Body of pancreas (tissue), 4 donors: ENCODE data around the gene HPS3. TPM values are rescaled to one million over a fixed set of nuclear protein-coding genes. Genes with fewer than 3 reads are reported as not detected.

Source experiments
- ATAC-seq: fragments of 150-250 bp; one replicate; pipeline ENCODE4 v1.9.1; 2016
- DNase-seq, 4 donors: peaks; one replicate each; pipeline ENCODE4 v3.0.0-alpha.2; 2019
- H3K27ac ChIP-seq, 4 donors: fragments of 200-600 bp; sonication (generic); 1 replicate in 3 of 4; 2 replicates in 1 of 4; pipeline versions ENCODE4 v1.5.1 to v1.6.1; 2016 to 2019; ENCODE audit warnings: mild to moderate bottlenecking in 1 of 4, mixed read lengths in 1 of 4, moderate library complexity in 1 of 4
- H3K27me3 ChIP-seq, 2 donors: fragments of 200-600 bp; sonication (generic); one replicate each; pipeline ENCODE4 v1.6.0; 2016; ENCODE audit warnings: mild to moderate bottlenecking in 1 of 2
- H3K36me3 ChIP-seq, 2 donors: fragments of 200-600 bp; sonication (generic); replicated peaks in 1 of 2; 2 replicates each; pipeline ENCODE4 v1.5.1; 2016; ENCODE audit warnings: low read depth in 2 of 2; ENCODE audit not compliant: insufficient read depth in 1 of 2
- H3K4me1 ChIP-seq: fragments of 200-600 bp; sonication (generic); one replicate; pipeline ENCODE4 v1.6.0; 2016
- H3K4me3 ChIP-seq, 2 donors: fragments of 200-600 bp; sonication (generic); 1 replicate in 1 of 2; 2 replicates in 1 of 2; pipeline ENCODE4 v1.5.1; 2016 to 2019
- H3K9me3 ChIP-seq, 3 donors: fragments of 200-600 bp; sonication (generic); 1 replicate in 2 of 3; 2 replicates in 1 of 3; pipeline ENCODE4 v1.5.1; 2016
- POLR2A ChIP-seq, 3 donors: fragments of 450-650 bp; IDR thresholded peaks; one replicate each; pipeline ENCODE4 v1.6.1; 2016; ENCODE audit warnings: antibody characterized with exemption in 3 of 3, mild to moderate bottlenecking in 2 of 3
- WGBS, 2 donors: methylation state at CpG; one replicate each; pipeline ENCODE4 v1.1.5; 2017; 5-methylcytosine and 5-hydroxymethylcytosine counted together
- intact Hi-C: fragments of 100-400 bp; cut with DNase I; formaldehyde crosslinking; loops from one replicate; pipeline ENCODE4 v1.15.1; 2023
- total RNA-seq, 2 donors: library from RNA; depleted of rRNA; stranded (reverse); fragments of >200 nt; gene quantifications; one replicate each; pipeline ENCODE4 v1.1.0, GENCODE V29; 2016
- TF ChIP-seq, protein P1 (sequence below), 7 experiments: fragments of 450-650 bp in 4 of 7; fragments of 200-600 bp in 3 of 7; sonication (generic) in 3 of 7; IDR thresholded peaks; one replicate each; pipeline ENCODE4 v1.5.1; 2016 to 2019; ENCODE audit warnings: antibody characterized with exemption in 7 of 7

The HPS3 gene
- total RNA-seq, 2 donors from 2014 or later: 15.8 to 18.2 TPM

DNA sequence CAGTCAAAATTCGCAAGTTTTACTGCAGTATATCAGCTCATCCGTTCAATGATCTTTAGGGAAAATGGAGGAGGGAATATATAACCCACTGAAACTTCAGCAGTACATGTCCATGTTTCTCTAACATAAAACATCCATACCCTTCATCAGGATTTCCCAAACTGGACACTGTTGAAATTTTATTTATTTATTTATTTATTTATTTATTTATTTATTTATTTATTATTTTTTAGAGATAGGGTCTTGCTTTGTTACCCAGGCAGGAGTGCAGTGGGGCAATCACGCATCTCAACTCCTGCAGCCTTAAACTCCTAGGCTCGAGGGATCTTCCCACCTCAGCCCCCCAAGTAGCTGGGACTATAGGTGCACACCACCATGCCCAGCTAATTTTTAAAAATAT is 28.3 kb upstream of the HPS3 start:
- H3K4me1 ChIP-seq: no peaks in the 10 kb centered on the region
- WGBS, 2 donors: 83 to 84% methylated on average over 4 of the region's 4 CpGs
- no peaks in the 10 kb centered on the region for H3K27me3 ChIP-seq
- H3K36me3 ChIP-seq: no peaks in the 10 kb centered on the region
- H3K27ac ChIP-seq: no peak overlapping the region
- intact Hi-C loops: no loop called here
- ATAC-seq: no peak
- H3K9me3 ChIP-seq: no peaks in the 10 kb centered on the region
- DNase-seq: no peak
- no peak overlapping the region for H3K4me3 ChIP-seq
- TF ChIP-seq POLR2A (IDR thresholded peaks at IDR 0.05): no peak
- TF ChIP-seq, protein P1, sequence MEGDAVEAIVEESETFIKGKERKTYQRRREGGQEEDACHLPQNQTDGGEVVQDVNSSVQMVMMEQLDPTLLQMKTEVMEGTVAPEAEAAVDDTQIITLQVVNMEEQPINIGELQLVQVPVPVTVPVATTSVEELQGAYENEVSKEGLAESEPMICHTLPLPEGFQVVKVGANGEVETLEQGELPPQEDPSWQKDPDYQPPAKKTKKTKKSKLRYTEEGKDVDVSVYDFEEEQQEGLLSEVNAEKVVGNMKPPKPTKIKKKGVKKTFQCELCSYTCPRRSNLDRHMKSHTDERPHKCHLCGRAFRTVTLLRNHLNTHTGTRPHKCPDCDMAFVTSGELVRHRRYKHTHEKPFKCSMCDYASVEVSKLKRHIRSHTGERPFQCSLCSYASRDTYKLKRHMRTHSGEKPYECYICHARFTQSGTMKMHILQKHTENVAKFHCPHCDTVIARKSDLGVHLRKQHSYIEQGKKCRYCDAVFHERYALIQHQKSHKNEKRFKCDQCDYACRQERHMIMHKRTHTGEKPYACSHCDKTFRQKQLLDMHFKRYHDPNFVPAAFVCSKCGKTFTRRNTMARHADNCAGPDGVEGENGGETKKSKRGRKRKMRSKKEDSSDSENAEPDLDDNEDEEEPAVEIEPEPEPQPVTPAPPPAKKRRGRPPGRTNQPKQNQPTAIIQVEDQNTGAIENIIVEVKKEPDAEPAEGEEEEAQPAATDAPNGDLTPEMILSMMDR (IDR thresholded peaks at IDR 0.05): no peak

DNA sequence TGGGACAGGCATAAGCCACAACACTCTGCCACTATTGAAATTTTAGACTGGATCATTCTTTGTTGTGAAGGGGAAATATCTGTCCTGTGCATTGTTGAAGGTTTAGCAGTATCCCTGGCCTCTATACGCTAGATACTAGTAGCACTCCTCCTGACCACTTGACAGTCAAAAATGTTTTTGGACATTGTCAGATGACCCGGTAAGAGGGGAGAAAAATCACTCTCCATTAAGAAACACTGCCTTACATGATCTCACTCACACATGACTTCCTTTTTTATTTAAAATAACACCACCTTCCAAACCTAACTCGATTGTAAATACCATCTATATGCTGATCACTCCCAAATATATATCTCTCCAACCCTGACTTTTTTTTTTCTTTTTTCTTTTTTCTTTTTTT is 27.8 kb upstream of the HPS3 start:
- 72 to 79% methylated on average over 3 of the region's 3 CpGs for WGBS, 2 donors
- Histone ChIP-seq H3K27ac (no peak overlapping the region), H3K4me3 (no peak overlapping the region), H3K9me3 (no peaks in the 10 kb centered on the region), H3K27me3 (no peaks in the 10 kb centered on the region), H3K4me1 (no peaks in the 10 kb centered on the region), H3K36me3 (no peaks in the 10 kb centered on the region)
- no peak for DNase-seq
- ATAC-seq: no peak
- TF ChIP-seq, protein P1 (IDR thresholded peaks at IDR 0.05): no peak
- no peak for TF ChIP-seq POLR2A (IDR thresholded peaks at IDR 0.05)
- intact Hi-C loops: no loop called here

DNA sequence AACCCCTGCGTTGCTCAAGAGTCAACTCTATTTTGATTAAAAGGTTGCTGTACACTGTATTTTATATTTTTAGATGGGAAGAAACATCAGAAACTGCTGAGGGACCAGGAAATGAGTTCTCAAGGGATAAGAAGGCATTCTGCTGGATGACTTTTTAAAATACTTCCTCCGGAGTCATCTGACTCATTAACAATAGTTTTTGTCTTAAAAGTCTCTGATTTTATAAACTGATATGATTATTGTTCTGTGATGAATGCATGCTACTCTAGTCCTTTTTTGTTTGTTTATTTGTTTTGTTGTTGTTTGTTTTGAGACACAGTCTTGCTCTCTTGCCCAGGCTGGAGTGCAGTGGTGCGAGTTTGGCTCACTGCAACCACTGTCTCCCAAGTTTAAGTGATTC is 25.0 kb upstream of the HPS3 start:
- no peaks in the 10 kb centered on the region for H3K9me3 ChIP-seq
- no peak for TF ChIP-seq POLR2A (IDR thresholded peaks at IDR 0.05)
- TF ChIP-seq, protein P1 (IDR thresholded peaks at IDR 0.05): no peak
- no peak overlapping the region for H3K4me3 ChIP-seq
- no peak for ATAC-seq
- no peaks in the 10 kb centered on the region for H3K36me3 ChIP-seq
- no peak for DNase-seq
- 85 to 87% methylated on average over 3 of the region's 3 CpGs for WGBS, 2 donors
- no peak overlapping the region for H3K27ac ChIP-seq
- H3K27me3 ChIP-seq: no peaks in the 10 kb centered on the region
- no peaks in the 10 kb centered on the region for H3K4me1 ChIP-seq
- intact Hi-C loops: no loop called here

DNA sequence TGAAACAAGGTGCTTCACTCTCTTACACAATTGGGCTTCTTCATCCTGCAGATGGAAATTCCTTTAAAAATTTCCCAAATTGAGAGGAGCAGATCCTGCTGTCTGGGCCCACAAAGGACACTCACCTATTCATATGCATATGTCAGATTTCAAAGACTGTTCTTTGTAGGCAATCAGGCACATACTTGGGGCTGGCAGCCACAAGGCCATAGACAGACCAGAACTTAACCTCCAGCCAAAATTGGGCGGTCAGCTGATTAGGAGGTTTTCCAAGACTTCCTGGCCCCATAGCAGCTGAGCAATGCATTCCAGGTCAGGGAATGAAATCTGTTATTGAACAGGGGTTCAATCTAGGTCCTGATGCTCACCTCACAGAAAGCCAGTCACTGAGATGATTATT is 15.0 kb upstream of the HPS3 start:
- DNase-seq (no peak), ATAC-seq (no peak)
- Histone ChIP-seq H3K4me1 (no peaks in the 10 kb centered on the region), H3K27me3 (no peaks in the 10 kb centered on the region), H3K27ac (no peak overlapping the region), H3K9me3 (no peaks in the 10 kb centered on the region), H3K4me3 (no peak overlapping the region), H3K36me3 (no peaks in the 10 kb centered on the region)
- intact Hi-C loops: no loop called here
- 50 to 69% methylated on average over 1 of the region's 1 CpG for WGBS, 2 donors
- TF ChIP-seq, protein P1 (IDR thresholded peaks at IDR 0.05): no peak
- no peak for TF ChIP-seq POLR2A (IDR thresholded peaks at IDR 0.05)

DNA sequence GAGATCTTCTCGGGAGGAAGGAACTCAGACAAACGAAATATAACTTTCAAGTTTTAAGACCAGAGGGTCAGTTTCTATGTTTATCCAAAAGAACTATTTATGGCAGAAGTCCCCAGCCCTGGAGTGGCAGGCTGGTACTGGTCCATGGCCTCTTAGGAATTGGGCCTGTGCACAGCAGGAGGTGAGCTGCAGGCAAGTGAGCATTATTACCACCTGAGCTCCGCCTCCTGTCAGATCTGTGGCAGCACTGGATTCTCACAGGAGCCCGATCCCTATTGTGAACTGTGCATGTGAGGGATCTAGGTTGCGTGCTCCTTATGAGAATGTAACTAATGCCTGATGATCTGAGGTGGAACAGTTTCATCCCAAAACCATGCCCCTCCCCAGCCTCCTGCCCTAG is 14.3 kb upstream of the HPS3 start:
- 79 to 91% methylated on average over 5 of the region's 5 CpGs for WGBS, 2 donors
- H3K27ac ChIP-seq: no peak overlapping the region
- H3K4me3 ChIP-seq: no peak overlapping the region
- intact Hi-C loops: loop anchor here (5.0 kb wide), 1 partner anchor 157 kb away; no protein-coding TSS in a partner anchor
- no peaks in the 10 kb centered on the region for H3K27me3 ChIP-seq
- no peak for TF ChIP-seq POLR2A (IDR thresholded peaks at IDR 0.05)
- TF ChIP-seq, protein P1 (IDR thresholded peaks at IDR 0.05): no peak
- H3K9me3 ChIP-seq: no peaks in the 10 kb centered on the region
- ATAC-seq (no peak), DNase-seq (no peak)
- no peaks in the 10 kb centered on the region for H3K36me3 ChIP-seq
- H3K4me1 ChIP-seq: no peaks in the 10 kb centered on the region
